ENCODE measurements around the gene AOC2. TPM values are rescaled to one million over a fixed set of nuclear protein-coding genes. Genes with fewer than 3 reads are reported as not detected.

Gene AOC2
- total and polyA plus RNA-seq, 2 of the 13 experiments (the other 11 are each of a cell fraction or from before 2014, with no cell fraction given) = 1.2 to 3.3 TPM

- TF ChIP-seq ZBTB46 (CRISPR knock-in tag; IDR thresholded peaks at IDR 0.05; ENCODE audit: borderline replicate concordance) (0 out of 2 replicates have a peak, but pooled peaks have one; percentile 73), ZNF468 (CRISPR knock-in tag; IDR thresholded peaks at IDR 0.05) (no peak), KDM3A (CRISPR knock-in tag; IDR thresholded peaks at IDR 0.05; ENCODE audit: low read depth) (no peak), ZBTB34 (CRISPR knock-in tag; IDR thresholded peaks at IDR 0.05) (no peak), AHDC1 (CRISPR knock-in tag; IDR thresholded peaks at IDR 0.05; ENCODE audit: borderline replicate concordance) (0 out of 2 replicates have a peak, but pooled peaks have one; percentile 44), SSRP1 (CRISPR knock-in tag; IDR thresholded peaks at IDR 0.05) (0 out of 2 replicates have a peak, but pooled peaks have one; percentile 25), TRIM22 (IDR thresholded peaks at IDR 0.05) (no peak), CENPT (CRISPR knock-in tag; IDR thresholded peaks at IDR 0.05; ENCODE audit: low read depth) (no peak), HBP1 (CRISPR knock-in tag; IDR thresholded peaks at IDR 0.05; ENCODE audit: low read depth) (no peak), KLF9 (CRISPR knock-in tag; IDR thresholded peaks at IDR 0.05; ENCODE audit: low read depth) (no peak)
Observed at GRCh38 chr17:42866631-42867575, 22.5 kb downstream of the AOC2 start (continued).

Measured in HepG2 (cell line).